HG03571 (cell line): ENCODE results near the gene UTP15.

Experiments used
- ATAC-seq: cut with Tn5 transposase; IDR thresholded peaks from one replicate; pipeline ENCODE4 v1.9.1; 2021; ENCODE audit not compliant: unreplicated experiment

UTP15 gene

GRCh38 chr5:73623060-73623459, 57.5 kb downstream of the UTP15 start:
- ATAC-seq: no peak

GRCh38 chr5:73623901-73624404, 58.4 kb downstream of the UTP15 start:
- ATAC-seq: no peak

GRCh38 chr5:73624888-73625287, 59.3 kb downstream of the UTP15 start:
- ATAC-seq: no peak

- ATAC-seq: no peak
These were observed 59.9 kb downstream of the UTP15 start for GRCh38 chr5:73625372-73625943.

- no peak for ATAC-seq
These were observed 60.6 kb downstream of the UTP15 start, which contains the start of gene ARHGEF28 for GRCh38 chr5:73625944-73626811. Gene ARHGEF28, plus strand, starts transcription at chr5:73626196. Its CDS starts 58,656 bp downstream, at chr5:73684852.

GRCh38 chr5:73626814-73627313, 61.3 kb downstream of the UTP15 start:
- no peak for ATAC-seq

GRCh38 chr5:73629456-73629855, 63.9 kb downstream of the UTP15 start:
- no peak for ATAC-seq

- ATAC-seq: no peak
These were observed 65.2 kb downstream of the UTP15 start for GRCh38 chr5:73630765-73631164.

- no peak for ATAC-seq
These were observed 66.0 kb downstream of the UTP15 start for GRCh38 chr5:73631500-73631899.
